Neural progenitor cell (in vitro differentiated cells): ENCODE data around the gene ARHGAP15.

ENCODE experiments used
- CTCF ChIP-seq: fragments of 200-600 bp; sonication (generic); IDR thresholded peaks from 2 replicates; pipeline ENCODE4 v1.5.1; 2017; ENCODE audit warnings: antibody characterized with exemption, mild to moderate bottlenecking
- EZH2 ChIP-seq: fragments of 200-600 bp; sonication (generic); IDR thresholded peaks from 2 replicates; pipeline ENCODE4 v1.6.1; 2017; ENCODE audit warnings: antibody characterized with exemption, mild to moderate bottlenecking, moderate library complexity

- no peak for TF ChIP-seq CTCF
- TF ChIP-seq EZH2 = no peak
These were observed 151.0 kb downstream of the ARHGAP15 start for GRCh38 chr2:143280097-143280757.
